C4-2B (cell line): ENCODE data around the gene SIX3.

Source experiments
- H3K27ac ChIP-seq: fragments of 450-650 bp; 2 replicates; pipeline ENCODE4 v1.5.1; 2017
- ZFX ChIP-seq: fragments of 450-650 bp; IDR thresholded peaks from 2 replicates; pipeline ENCODE4 v1.6.1; 2017
- TF ChIP-seq, protein P1 (sequence below): fragments of 450-650 bp; conservative IDR thresholded peaks from 2 replicates; pipeline ENCODE4 v1.5.1; 2017; ENCODE audit warnings: mild to moderate bottlenecking

The SIX3 gene

DNA sequence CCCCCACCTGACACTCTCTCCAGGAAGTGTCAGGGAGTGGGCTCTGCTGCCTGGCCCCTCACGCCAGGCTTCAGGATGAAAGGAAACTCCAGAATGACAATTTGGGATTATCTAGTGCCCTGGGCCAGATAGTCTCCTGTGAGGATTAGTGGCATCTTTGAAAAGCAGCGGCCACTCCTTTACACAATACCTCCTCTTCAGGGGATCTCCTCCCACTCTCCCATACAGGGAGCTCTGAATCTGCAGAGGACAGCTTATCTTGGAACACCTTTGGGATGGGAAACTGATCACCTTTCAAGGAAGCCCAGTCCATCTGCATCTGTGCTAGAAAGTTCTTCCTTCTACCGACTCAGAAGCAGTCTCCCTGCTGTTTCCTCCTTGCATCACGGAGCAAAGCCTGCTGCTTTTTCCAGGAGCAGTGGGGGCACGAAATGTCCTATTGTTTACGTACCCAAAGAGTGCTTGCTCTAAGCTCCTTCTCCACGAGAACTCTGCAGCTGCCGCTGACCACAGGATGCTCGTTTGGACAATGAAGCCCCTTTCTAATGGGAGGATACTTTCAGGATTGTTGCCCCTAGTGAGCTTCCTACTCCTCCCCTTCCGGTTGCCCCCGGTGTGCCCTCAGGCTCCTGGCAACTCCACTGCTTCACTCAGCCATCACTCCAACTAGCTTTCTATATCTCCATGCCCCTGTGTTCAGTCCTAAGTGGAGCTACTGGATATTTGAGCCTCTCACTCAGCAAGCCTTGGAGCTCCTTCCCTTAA, 31.5 kb downstream of the SIX3 start:
- no peak overlapping the region for H3K27ac ChIP-seq
- TF ChIP-seq, protein P1, sequence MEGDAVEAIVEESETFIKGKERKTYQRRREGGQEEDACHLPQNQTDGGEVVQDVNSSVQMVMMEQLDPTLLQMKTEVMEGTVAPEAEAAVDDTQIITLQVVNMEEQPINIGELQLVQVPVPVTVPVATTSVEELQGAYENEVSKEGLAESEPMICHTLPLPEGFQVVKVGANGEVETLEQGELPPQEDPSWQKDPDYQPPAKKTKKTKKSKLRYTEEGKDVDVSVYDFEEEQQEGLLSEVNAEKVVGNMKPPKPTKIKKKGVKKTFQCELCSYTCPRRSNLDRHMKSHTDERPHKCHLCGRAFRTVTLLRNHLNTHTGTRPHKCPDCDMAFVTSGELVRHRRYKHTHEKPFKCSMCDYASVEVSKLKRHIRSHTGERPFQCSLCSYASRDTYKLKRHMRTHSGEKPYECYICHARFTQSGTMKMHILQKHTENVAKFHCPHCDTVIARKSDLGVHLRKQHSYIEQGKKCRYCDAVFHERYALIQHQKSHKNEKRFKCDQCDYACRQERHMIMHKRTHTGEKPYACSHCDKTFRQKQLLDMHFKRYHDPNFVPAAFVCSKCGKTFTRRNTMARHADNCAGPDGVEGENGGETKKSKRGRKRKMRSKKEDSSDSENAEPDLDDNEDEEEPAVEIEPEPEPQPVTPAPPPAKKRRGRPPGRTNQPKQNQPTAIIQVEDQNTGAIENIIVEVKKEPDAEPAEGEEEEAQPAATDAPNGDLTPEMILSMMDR, result no peak
- TF ChIP-seq ZFX, result no peak

DNA sequence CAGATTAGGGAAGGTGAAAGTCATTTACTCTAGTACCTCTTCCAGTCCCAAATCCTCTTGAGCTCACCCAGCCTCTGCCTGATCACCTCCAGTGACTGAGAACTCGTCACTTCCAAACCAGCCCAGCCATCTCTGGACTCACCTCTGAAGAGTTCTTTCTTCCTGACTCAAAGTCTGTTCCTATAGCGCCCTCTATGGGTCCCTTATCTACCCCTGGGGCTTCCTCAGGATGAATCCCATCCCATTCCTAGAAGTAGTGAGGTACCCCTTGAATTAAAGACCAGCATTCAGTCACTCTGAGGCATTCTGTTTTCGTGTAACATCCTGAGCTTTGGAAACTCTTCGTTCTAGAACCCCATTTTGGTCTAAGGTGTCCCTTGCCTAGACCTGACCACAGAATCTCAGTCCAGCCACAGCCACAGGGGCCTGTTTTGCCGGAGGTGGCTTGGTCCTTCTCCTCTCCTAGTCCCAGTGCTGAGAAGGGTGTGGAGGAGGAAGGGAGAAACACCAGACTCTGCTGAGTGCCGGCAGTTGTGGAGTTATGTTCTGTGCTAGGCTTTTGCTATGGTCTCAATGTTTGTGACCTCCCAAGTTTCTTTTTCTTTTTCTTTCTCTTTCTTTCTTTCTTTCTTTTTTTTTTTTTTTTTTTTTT, 32.7 kb downstream of the SIX3 start:
- TF ChIP-seq, protein P1, result peak; percentile 54
- no peak for TF ChIP-seq ZFX
- no peak overlapping the region for H3K27ac ChIP-seq

DNA sequence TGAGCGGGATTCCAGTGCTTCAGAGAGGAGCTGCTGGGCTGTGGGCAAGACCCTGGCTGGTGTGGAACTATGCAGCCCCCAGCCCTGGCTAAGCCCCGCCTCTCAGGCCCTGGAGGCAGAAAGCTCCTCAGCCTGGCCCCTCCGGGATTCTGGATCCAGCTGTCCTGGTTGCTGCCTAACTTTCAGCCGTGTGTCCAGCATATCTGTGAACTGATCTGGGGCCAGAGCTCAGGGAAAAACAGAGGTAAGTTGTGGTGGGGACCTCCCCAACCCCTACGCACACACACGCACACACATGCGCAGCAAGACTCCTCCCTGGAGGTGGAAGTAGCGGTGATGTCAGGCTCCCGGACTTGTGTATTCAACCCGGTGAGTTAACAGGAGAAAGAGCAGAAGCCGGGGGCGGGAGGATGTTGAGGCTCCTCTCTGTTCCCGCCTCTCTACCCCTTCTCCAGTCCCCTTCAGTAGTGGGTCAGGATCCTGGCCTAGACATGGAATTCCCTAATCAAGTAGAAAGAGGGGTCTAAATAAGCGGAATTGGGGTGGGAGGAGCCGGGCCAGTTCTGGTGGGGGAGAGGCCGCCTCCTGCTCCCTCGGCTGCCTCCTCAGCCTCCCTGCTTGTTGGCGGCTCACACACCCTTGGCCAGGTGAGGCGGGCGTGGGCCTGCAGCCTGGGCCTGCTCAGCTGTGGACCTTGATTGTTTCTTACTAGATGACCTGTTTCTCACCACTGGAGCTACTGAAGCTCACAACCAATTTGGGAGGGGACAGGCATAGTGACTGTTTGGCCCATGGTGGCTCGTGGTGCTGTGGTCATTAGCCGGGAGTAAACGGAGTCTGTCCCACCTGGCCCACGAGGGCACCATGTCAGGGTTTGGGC, 34.3 kb downstream of the SIX3 start:
- H3K27ac ChIP-seq, result no peak overlapping the region
- TF ChIP-seq, protein P1, result no peak
- no peak for TF ChIP-seq ZFX

DNA sequence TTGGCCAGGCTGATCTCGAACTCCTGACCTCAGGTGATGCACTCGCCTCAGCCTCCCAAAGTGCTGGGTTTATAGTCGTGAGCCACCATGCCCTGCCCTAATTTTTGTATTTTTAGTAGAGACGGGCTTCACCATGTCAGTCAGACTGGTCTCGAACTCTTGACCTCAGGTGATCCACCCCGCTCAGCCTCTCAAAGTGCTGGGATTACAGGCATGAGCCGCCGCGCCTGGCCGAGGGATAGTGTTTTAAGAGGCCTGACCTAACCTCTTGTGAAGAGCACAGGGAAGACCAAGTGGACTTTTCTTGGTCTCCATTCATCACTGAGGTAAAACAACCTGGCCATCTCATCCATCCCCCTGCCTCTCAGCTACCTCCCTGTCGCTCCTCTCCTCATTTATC, 38.1 kb downstream of the SIX3 start:
- TF ChIP-seq ZFX, result no peak
- TF ChIP-seq, protein P1, result no peak
- H3K27ac ChIP-seq, result no peak overlapping the region

DNA sequence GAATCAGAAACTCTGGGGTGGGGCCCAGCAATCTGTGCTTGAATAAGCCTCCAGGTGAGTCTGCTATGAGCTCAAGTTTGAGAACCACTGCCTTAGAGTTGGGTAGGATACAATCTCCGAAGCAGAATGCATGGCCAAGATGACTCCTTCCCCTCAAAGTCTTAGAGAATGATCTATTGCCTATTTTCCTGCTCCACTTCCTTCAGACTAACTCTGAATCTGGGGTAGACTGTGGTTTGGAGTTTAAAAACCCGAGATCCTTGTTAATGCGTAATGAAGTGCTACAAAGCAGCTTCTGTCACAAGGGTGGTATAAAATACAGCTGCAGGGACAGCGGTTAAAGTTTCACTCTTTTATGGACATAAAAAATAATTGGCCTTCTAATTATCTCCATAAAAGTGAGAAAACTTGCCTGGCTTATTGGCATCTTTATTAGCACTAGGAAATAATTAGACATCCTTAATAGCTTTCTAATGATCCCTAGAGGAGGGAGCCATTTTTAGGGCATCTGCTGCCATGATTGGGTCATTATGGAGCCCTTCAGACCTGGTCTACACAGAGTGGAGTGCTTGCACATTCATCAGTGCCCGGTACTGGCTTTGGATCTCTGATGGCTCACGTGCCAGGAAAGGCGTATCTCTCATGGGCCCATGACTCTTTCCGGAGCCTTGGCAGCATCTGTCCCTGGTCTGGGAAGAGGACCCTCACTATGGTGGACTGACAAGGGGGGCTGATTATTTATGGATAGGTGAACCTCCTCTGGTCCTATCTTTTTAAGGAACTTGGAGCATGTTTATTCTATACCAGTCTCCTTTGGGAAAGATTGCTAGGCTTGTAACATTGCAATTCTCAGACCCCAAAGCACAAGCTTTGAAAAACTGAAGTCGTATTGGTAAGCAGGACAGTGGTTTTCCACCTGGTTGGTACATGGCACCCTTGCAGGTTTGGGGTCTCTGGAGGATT, 39.5 kb downstream of the SIX3 start:
- H3K27ac ChIP-seq, result no peak overlapping the region
- TF ChIP-seq, protein P1, result no peak
- no peak for TF ChIP-seq ZFX

DNA sequence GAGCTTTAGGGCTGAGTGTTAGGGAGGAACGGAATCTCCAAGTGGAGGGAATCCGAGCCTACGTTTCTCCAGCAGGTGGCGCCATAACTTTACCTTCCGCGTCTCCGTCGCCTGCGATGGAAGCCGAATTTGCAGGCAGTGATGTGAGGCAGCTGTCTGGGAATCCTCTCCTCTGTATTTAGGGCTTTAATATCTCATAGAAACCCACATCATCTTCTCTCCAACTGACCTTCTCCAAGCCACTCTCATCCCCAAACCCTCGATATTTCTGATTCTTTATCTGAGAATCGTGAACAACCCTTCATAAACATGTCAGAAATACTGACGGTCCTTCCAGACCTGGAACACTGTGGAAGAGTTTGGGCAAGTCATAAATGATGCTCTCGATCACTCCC, 40.2 kb downstream of the SIX3 start:
- TF ChIP-seq ZFX, result no peak
- TF ChIP-seq, protein P1, result peak; percentile 74
- H3K27ac ChIP-seq, result no peak overlapping the region
